ENCODE results near the gene FAM3D.

FAM3D gene

GRCh38 chr3:58688574-58688973 is 22.0 kb upstream of the FAM3D start:
- TF ChIP-seq CTCF (IDR thresholded peaks at IDR 0.05), result no peak

GRCh38 chr3:58686847-58687246 is 20.3 kb upstream of the FAM3D start:
- no peak for TF ChIP-seq CTCF (IDR thresholded peaks at IDR 0.05)

GRCh38 chr3:58685641-58686040 is 19.1 kb upstream of the FAM3D start:
- no peak for TF ChIP-seq CTCF (IDR thresholded peaks at IDR 0.05)

GRCh38 chr3:58683466-58683865 is 16.9 kb upstream of the FAM3D start:
- no peak for TF ChIP-seq CTCF (IDR thresholded peaks at IDR 0.05)

GRCh38 chr3:58683001-58683458 is 16.5 kb upstream of the FAM3D start:
- no peak for TF ChIP-seq CTCF (IDR thresholded peaks at IDR 0.05)

- no peak for TF ChIP-seq CTCF (IDR thresholded peaks at IDR 0.05)
Observed at GRCh38 chr3:58681863-58682262, 15.3 kb upstream of the FAM3D start.

- no peak for TF ChIP-seq CTCF (IDR thresholded peaks at IDR 0.05)
Observed at GRCh38 chr3:58680879-58681525, 14.4 kb upstream of the FAM3D start.

Measured in LNCAP (cell line).